ENCODE results near the gene WDR90. TPM values are rescaled to one million over a fixed set of nuclear protein-coding genes. Genes with fewer than 3 reads are reported as not detected.

The WDR90 gene
- total and polyA plus RNA-seq, 12 donors: 3.0 to 162 (median 26.9) TPM

- Histone ChIP-seq H3K27ac (peak overlapping the region in 1 of 5 donors; percentile 81), H3K4me3 (no peak overlapping the region), H3K27me3 (no peaks in the 10 kb centered on the region), H3K36me3 (replicated peaks in 1 of 2) (peaks cover 0 to 22% of the 10 kb centered on the region in 2 donors), H3K9me3 (replicated peaks in 1 of 3) (no peaks in the 10 kb centered on the region), H3K4me1 (replicated peaks in 1 of 2) (peaks cover 7 to 18% of the 10 kb centered on the region in 2 donors)
- DNase-seq: no peak
- 88 to 94% (median 90%) methylated on average over 11 to 13 of the region's 13 CpGs for WGBS, 4 donors
- no peak for TF ChIP-seq POLR2A (IDR thresholded peaks at IDR 0.05)
- TF ChIP-seq CTCF (IDR thresholded peaks at IDR 0.05): no peak
- intact Hi-C loops (cut with DNase I): loop anchor here in 1 of 2 donors (5.0 kb wide), 1 partner anchor 84 kb away; no protein-coding TSS in a partner anchor
These were observed 17.4 kb downstream of the WDR90 start for GRCh38 chr16:666572-666971.

GRCh38 chr16:667113-667779 lies 18.1 kb downstream of the WDR90 start:
- intact Hi-C loops (cut with DNase I): loop anchor here in 1 of 2 donors (5.0 kb wide), 1 partner anchor 85 kb away; no protein-coding TSS in a partner anchor
- Histone ChIP-seq H3K36me3 (replicated peaks in 1 of 2) (peaks cover 0 to 29% of the 10 kb centered on the region in 2 donors), H3K27ac (peak overlapping the region in 3 of 5 donors; percentile 47 to 93 (median 81)), H3K4me3 (peak overlapping the region in 1 of 4 donors; percentile 87), H3K27me3 (no peaks in the 10 kb centered on the region), H3K4me1 (replicated peaks in 1 of 2) (peaks cover 7 to 18% of the 10 kb centered on the region in 2 donors), H3K9me3 (replicated peaks in 1 of 3) (no peaks in the 10 kb centered on the region)
- no peak for TF ChIP-seq CTCF (IDR thresholded peaks at IDR 0.05)
- TF ChIP-seq POLR2A (IDR thresholded peaks at IDR 0.05): no peak
- no peak for DNase-seq
- 82 to 84% (median 83%) methylated on average over 16 to 22 of the region's 22 CpGs for WGBS, 4 donors

- H3K27ac ChIP-seq: peak within 1 kb of the TSS; percentile 25 to 93 (median 80)
- H3K36me3 ChIP-seq (replicated peaks in 1 of 2): peaks cover 0 to 36% of the 10 kb centered on the region in 2 donors
- no peaks in the 10 kb centered on the region for H3K27me3 ChIP-seq
- TF ChIP-seq POLR2A (IDR thresholded peaks at IDR 0.05) (peak in 1 of 2 donors; percentile 64), CTCF (IDR thresholded peaks at IDR 0.05) (peak; percentile 32 to 97 (median 69))
- intact Hi-C loops (cut with DNase I): loop anchor here in 1 of 2 donors (5.0 kb wide), 1 partner anchor 86 kb away; no protein-coding TSS in a partner anchor
- peak within 1 kb of the TSS; percentile 73 to 87 (median 83) for H3K4me3 ChIP-seq
- peaks cover 7 to 18% of the 10 kb centered on the region in 2 donors for H3K4me1 ChIP-seq (replicated peaks in 1 of 2)
- peak; percentile 92 to 96 (median 94) for DNase-seq
- 0 to 1% (median 0%) methylated on average over 6 to 78 of the region's 78 CpGs for WGBS, 4 donors
- H3K9me3 ChIP-seq (replicated peaks in 1 of 3): no peaks in the 10 kb centered on the region
These were observed 18.8 kb downstream of the WDR90 start, which contains the start of gene RHOT2 for GRCh38 chr16:667780-668518. Gene RHOT2 (plus strand): TSS chr16:668132. CDS start chr16:668200, 68 bp downstream.

Data from adrenal gland (tissue), 12 donors.